SK-N-SH (cell line): ENCODE measurements around the gene DZIP3.

Experiments used
- EP300 ChIP-seq, 2 experiments: IDR thresholded peaks; 2 replicates each; pipeline versions ENCODE4 v1.4.0 to v1.6.1; 2012; ENCODE audit warnings: borderline replicate concordance in 1 of 2, low read depth in 1 of 2, low read length in 1 of 2
- FOXJ3 ChIP-seq: sonication (generic); formaldehyde crosslinking; IDR thresholded peaks from 2 replicates; pipeline ENCODE4 v1.5.1; 2020; ENCODE audit warnings: mild to moderate bottlenecking, missing genetic modification reagents
- GABPA ChIP-seq: IDR thresholded peaks from 2 replicates; pipeline ENCODE4 v1.4.0; 2012; ENCODE audit warnings: low read depth, mild to moderate bottlenecking
- TAF1 ChIP-seq: IDR thresholded peaks from 2 replicates; pipeline ENCODE4 v1.6.1; 2012; ENCODE audit warnings: low read depth, mild to moderate bottlenecking, low read length, moderate library complexity, borderline replicate concordance
- TF ChIP-seq, protein P1 (sequence below): fragments of 200-600 bp; sonication (generic); IDR thresholded peaks from 2 replicates; pipeline ENCODE4 v1.6.1; 2017; ENCODE audit warnings: antibody characterized with exemption, mild to moderate bottlenecking, moderate library complexity

DNA sequence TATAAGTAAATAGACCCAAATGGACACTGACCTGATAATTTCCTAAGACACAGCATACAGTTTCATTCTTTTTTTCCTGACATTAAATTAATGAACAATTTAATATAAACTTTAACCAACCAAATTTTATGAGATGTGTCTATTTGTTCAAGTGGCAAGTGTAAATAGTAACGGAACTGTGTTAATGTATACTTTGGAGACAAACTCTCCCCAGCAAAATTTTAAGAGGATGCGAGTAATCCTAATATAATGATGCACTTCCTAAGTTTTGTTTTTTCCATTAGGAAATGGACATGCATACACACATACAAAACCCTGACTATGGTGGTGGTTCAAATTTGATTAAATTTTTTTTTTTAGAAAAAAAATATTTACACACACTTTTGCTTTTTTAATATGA, 40.6 kb upstream of the DZIP3 start:
- TF ChIP-seq, protein P1, sequence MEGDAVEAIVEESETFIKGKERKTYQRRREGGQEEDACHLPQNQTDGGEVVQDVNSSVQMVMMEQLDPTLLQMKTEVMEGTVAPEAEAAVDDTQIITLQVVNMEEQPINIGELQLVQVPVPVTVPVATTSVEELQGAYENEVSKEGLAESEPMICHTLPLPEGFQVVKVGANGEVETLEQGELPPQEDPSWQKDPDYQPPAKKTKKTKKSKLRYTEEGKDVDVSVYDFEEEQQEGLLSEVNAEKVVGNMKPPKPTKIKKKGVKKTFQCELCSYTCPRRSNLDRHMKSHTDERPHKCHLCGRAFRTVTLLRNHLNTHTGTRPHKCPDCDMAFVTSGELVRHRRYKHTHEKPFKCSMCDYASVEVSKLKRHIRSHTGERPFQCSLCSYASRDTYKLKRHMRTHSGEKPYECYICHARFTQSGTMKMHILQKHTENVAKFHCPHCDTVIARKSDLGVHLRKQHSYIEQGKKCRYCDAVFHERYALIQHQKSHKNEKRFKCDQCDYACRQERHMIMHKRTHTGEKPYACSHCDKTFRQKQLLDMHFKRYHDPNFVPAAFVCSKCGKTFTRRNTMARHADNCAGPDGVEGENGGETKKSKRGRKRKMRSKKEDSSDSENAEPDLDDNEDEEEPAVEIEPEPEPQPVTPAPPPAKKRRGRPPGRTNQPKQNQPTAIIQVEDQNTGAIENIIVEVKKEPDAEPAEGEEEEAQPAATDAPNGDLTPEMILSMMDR: no peak
- TF ChIP-seq TAF1 (no peak), EP300 (IDR thresholded peaks at IDR 0.05; ENCODE audit: borderline replicate concordance in 1 of 2, low read depth in 1 of 2, low read length in 1 of 2) (no peak), GABPA (no peak), FOXJ3 (CRISPR knock-in tag) (no peak)
